GM12878 (cell line): ENCODE measurements around the gene CNTNAP2. TPM values are rescaled to one million over a fixed set of nuclear protein-coding genes. Genes with fewer than 3 reads are reported as not detected.

Source experiments
- ATAC-seq: fragments of 200-7000 bp; cut with Tn5 transposase; 3 replicates; pipeline ENCODE4 v1.9.1; 2020; ENCODE audit warnings: mild to moderate bottlenecking, moderate library complexity
- BruUV-seq: library from RNA; stranded (reverse); fragments of 400-500 nt; replicated peaks from 2 replicates; lab custom pipeline; 2021; lab: Mats Ljungman, UMichigan
- CTCF ChIA-PET: fragments of 300-600 bp; sonication (Branson Sonifier 250); formaldehyde crosslinking; extraction: SDS; loops from one replicate; lab custom pipeline; 2021; ENCODE audit warnings: inconsistent platforms; lab: Yijun Ruan, JAX
- POLR2A ChIA-PET: fragments of 350-600 bp; formaldehyde crosslinking; extraction: SDS; loops from one replicate; lab custom pipeline; 2021; ENCODE audit warnings: inconsistent platforms; lab: Charles Lee
- RAD21 ChIA-PET: fragments of 300-600 bp; sonication (Branson Sonifier 250); formaldehyde crosslinking; loops from one replicate; lab custom pipeline; 2023; ENCODE audit warnings: antibody characterized with exemption; ENCODE audit not compliant: unreplicated experiment; lab: Charles Lee
- SMC1A ChIA-PET: fragments of 300-600 bp; sonication (Branson Sonifier 250); formaldehyde crosslinking; loops from one replicate; lab custom pipeline; 2023; ENCODE audit not compliant: unreplicated experiment, uncharacterized antibody; lab: Charles Lee
- DNase-seq: peaks from one replicate; pipeline ENCODE4 v3.0.0-alpha.2; 2011; ENCODE audit warnings: low read depth, low spot score
- FAIRE-seq: peaks from 3 replicates; lab custom pipeline; 2011; peaks lifted over from hg19 to GRCh38; lab: Jason Lieb, UNC
- H2AFZ ChIP-seq: 2 replicates; pipeline ENCODE4 v1.6.0; 2011; ENCODE audit warnings: low read depth, low read length, control low read depth; ENCODE audit not compliant: control insufficient read depth
- H3K27ac ChIP-seq: 2 replicates; pipeline ENCODE4 v1.5.1; 2011; ENCODE audit warnings: control low read depth; ENCODE audit not compliant: control insufficient read depth, insufficient read depth
- H3K27me3 ChIP-seq, 2 experiments: replicated peaks in 1 of 2; 2 replicates each; pipeline versions ENCODE4 v1.6.0 to v1.6.1; 2011; ENCODE audit warnings: low read length in 1 of 2; ENCODE audit not compliant: control insufficient read depth in 2 of 2, insufficient read depth in 2 of 2
- H3K36me3 ChIP-seq, 2 experiments: 2 replicates each; pipeline ENCODE4 v1.5.1; 2011; ENCODE audit warnings: low read length in 1 of 2; ENCODE audit not compliant: control insufficient read depth in 2 of 2, insufficient read depth in 2 of 2
- H3K4me1 ChIP-seq: 2 replicates; pipeline ENCODE4 v1.6.1; 2011; ENCODE audit warnings: mild to moderate bottlenecking, low read length, moderate library complexity, mixed read lengths; ENCODE audit not compliant: control insufficient read depth, insufficient read depth
- H3K4me2 ChIP-seq: 2 replicates; pipeline ENCODE4 v1.6.0; 2011; ENCODE audit warnings: control low read depth; ENCODE audit not compliant: control insufficient read depth, insufficient read depth
- H3K4me3 ChIP-seq: fragments of 200-600 bp; sonication (generic); 2 replicates; pipeline ENCODE4 v1.5.1; 2016
- H3K79me2 ChIP-seq: 2 replicates; pipeline ENCODE4 v1.6.0; 2011; ENCODE audit warnings: low read length; ENCODE audit not compliant: control insufficient read depth, insufficient read depth
- H3K9ac ChIP-seq: 2 replicates; pipeline ENCODE4 v1.8.0; 2011; ENCODE audit warnings: low read length, control low read depth, mixed read lengths; ENCODE audit not compliant: control insufficient read depth, insufficient read depth
- H3K9me3 ChIP-seq: replicated peaks from 3 replicates; pipeline ENCODE4 v1.5.1; 2011; ENCODE audit warnings: mild to moderate bottlenecking, low read length; ENCODE audit not compliant: control insufficient read depth, insufficient read depth
- H4K20me1 ChIP-seq: 2 replicates; pipeline ENCODE4 v1.6.0; 2011; ENCODE audit not compliant: control insufficient read depth, insufficient read depth
- ASH2L ChIP-seq: fragments of 300-600, 200-600 bp; sonication (generic); IDR thresholded peaks from 2 replicates; pipeline ENCODE4 v1.6.1; 2017; ENCODE audit warnings: low read depth, mild to moderate bottlenecking, borderline replicate concordance
- CHD1 ChIP-seq: IDR thresholded peaks from 2 replicates; pipeline ENCODE4 v1.6.1; 2012; ENCODE audit warnings: low read depth, low read length, improper control_type of control experiment
- ESRRA ChIP-seq: IDR thresholded peaks from 2 replicates; pipeline ENCODE4 v1.6.1; 2012; ENCODE audit warnings: mild to moderate bottlenecking, low read length, improper control_type of control experiment
- HCFC1 ChIP-seq: fragments of 150-350 bp; IDR thresholded peaks from 2 replicates; pipeline ENCODE4 v1.6.1; 2014; ENCODE audit warnings: low read length
- IKZF2 ChIP-seq, 2 experiments: fragments of 450-650 bp; IDR thresholded peaks; 2 replicates each; pipeline ENCODE4 v1.6.1; 2017; ENCODE audit warnings: mild to moderate bottlenecking in 2 of 2, moderate library complexity in 2 of 2
- JUNB ChIP-seq: IDR thresholded peaks from 2 replicates; pipeline ENCODE4 v1.6.1; 2016; ENCODE audit warnings: antibody characterized with exemption, mild to moderate bottlenecking
- KLF5 ChIP-seq: fragments of 450-650 bp; IDR thresholded peaks from 2 replicates; pipeline ENCODE4 v1.6.1; 2014; ENCODE audit warnings: mild to moderate bottlenecking; ENCODE audit not compliant: partially characterized antibody
- MAX ChIP-seq: IDR thresholded peaks from 2 replicates; pipeline ENCODE4 v1.6.1; 2012; ENCODE audit warnings: low read depth, low read length, improper control_type of control experiment
- MEF2B ChIP-seq: fragments of 450-650 bp; IDR thresholded peaks from 2 replicates; pipeline ENCODE4 v1.6.1; 2018; ENCODE audit warnings: mild to moderate bottlenecking, moderate library complexity; ENCODE audit not compliant: partially characterized antibody, poor library complexity, severe bottlenecking
- NFXL1 ChIP-seq: fragments of 450-650 bp; IDR thresholded peaks from 2 replicates; pipeline ENCODE4 v1.6.1; 2017; ENCODE audit warnings: antibody characterized with exemption, mild to moderate bottlenecking, borderline replicate concordance
- NR2C1 ChIP-seq: fragments of 450-650 bp; IDR thresholded peaks from 2 replicates; pipeline ENCODE4 v1.6.1; 2017; ENCODE audit warnings: antibody characterized with exemption, mild to moderate bottlenecking, moderate library complexity
- NRF1 ChIP-seq: conservative IDR thresholded peaks from 2 replicates; pipeline ENCODE4 v1.6.1; 2011; ENCODE audit warnings: mild to moderate bottlenecking, low read depth, low read length, improper control_type of control experiment
- PAX8 ChIP-seq: fragments of 450-650 bp; IDR thresholded peaks from 2 replicates; pipeline ENCODE4 v1.6.1; 2017; ENCODE audit warnings: mild to moderate bottlenecking, moderate library complexity
- PKNOX1 ChIP-seq: fragments of 450-650 bp; IDR thresholded peaks from 2 replicates; pipeline ENCODE4 v1.6.1; 2016; ENCODE audit warnings: mild to moderate bottlenecking
- SMAD5 ChIP-seq: IDR thresholded peaks from 2 replicates; pipeline ENCODE4 v1.6.1; 2016; ENCODE audit warnings: antibody characterized with exemption, low read depth
- SP1 ChIP-seq: IDR thresholded peaks from one replicate; pipeline ENCODE4 v1.6.1; 2011; ENCODE audit warnings: low read depth, low read length
- STAT1 ChIP-seq: fragments of 450-650 bp; conservative IDR thresholded peaks from 2 replicates; pipeline ENCODE4 v1.6.1; 2014; ENCODE audit warnings: antibody characterized with exemption, mild to moderate bottlenecking
- SUZ12 ChIP-seq: fragments of 200-600 bp; sonication (generic); IDR thresholded peaks from one replicate; pipeline ENCODE4 v1.6.1; 2018; ENCODE audit warnings: antibody characterized with exemption, mild to moderate bottlenecking; ENCODE audit not compliant: unreplicated experiment
- TCF7 ChIP-seq: IDR thresholded peaks from 2 replicates; pipeline ENCODE4 v1.6.1; 2014; ENCODE audit warnings: antibody characterized with exemption, borderline replicate concordance
- WRNIP1 ChIP-seq: IDR thresholded peaks from 2 replicates; pipeline ENCODE4 v1.6.1; 2011; ENCODE audit warnings: low read depth, low read length, improper control_type of control experiment, borderline replicate concordance
- WGBS: methylation state at CpG from one replicate; pipeline ENCODE4 v1.1.6; 2016; ENCODE audit warnings: low lambda C conversion rate; ENCODE audit not compliant: insufficient replicate concordance, insufficient coverage; ENCODE audit errors: missing lambda C conversion rate; 5-methylcytosine and 5-hydroxymethylcytosine counted together
- in situ Hi-C: fragments of 300-500 bp; cut with MboI; formaldehyde crosslinking; loops from 9 replicates; pipeline ENCODE4 v1.14.3; 2018; ENCODE audit warnings: mixed read lengths
- intact Hi-C: fragments of 100-400 bp; cut with micrococcal nuclease; formaldehyde crosslinking; loops from one replicate; pipeline ENCODE4 v1.14.2; 2022; ENCODE audit not compliant: unreplicated experiment
- polyA plus RNA-seq, 11 experiments: library from polyadenylated mRNA; depleted of rRNA in 4 of 11; unstranded in 6 of 11; stranded (reverse) in 5 of 11; fragments of >200 nt; fragmentation: Nextera tagmentation in 4 of 11; fragmentation: Illumina TruSeq in 1 of 11; extraction: Ambion mirVana in 4 of 11; extraction: Trizol in 1 of 11; gene quantifications; 1 replicate in 1 of 11; 2 replicates in 10 of 11; pipeline versions ENCODE4 v1.2.1 to v1.2.3, GENCODE V29; 2011 to 2016; ENCODE audit warnings: inconsistent platforms in 2 of 11, missing spikeins in 2 of 11, low read depth in 1 of 11
- total RNA-seq, 4 experiments: library from RNA; depleted of rRNA in 3 of 4; stranded (reverse); fragments of >200 nt in 3 of 4; fragmentation: Illumina TruSeq in 1 of 4; extraction: Trizol in 1 of 4; gene quantifications; 2 replicates each; pipeline versions ENCODE4 v1.2.1 to v1.2.3, GENCODE V29; 2013 to 2021

CNTNAP2 gene
- total and polyA plus RNA-seq, 10 of the 15 experiments (the other 5 are each of a cell fraction or from before 2014, with no cell fraction given): 0.03 to 0.08 (median 0.03) TPM; not detected in 7

- Histone ChIP-seq H3K27me3 (no peaks in the 10 kb centered on the region), H3K27ac (no peak overlapping the region), H2AFZ (no peak overlapping the region), H3K36me3 (no peaks in the 10 kb centered on the region), H3K4me1 (no peaks in the 10 kb centered on the region), H3K79me2 (no peaks in the 10 kb centered on the region), H3K9ac (no peak overlapping the region), H3K9me3 (no peaks in the 10 kb centered on the region), H3K4me3 (no peak overlapping the region), H3K4me2 (no peak overlapping the region), H4K20me1 (no peaks in the 10 kb centered on the region)
- FAIRE-seq (no peak), DNase-seq (no peak), ATAC-seq (no peak)
- intact Hi-C loops: no loop called here
- TF ChIP-seq MAX (no peak), JUNB (no peak), SP1 (no peak), HCFC1 (no peak), SUZ12 (no peak), STAT1 (no peak), PKNOX1 (no peak), NR2C1 (no peak), IKZF2 (IDR thresholded peaks at IDR 0.05) (no peak), ASH2L (no peak), WRNIP1 (no peak), TCF7 (no peak), ESRRA (no peak), SMAD5 (no peak), NRF1 (no peak), KLF5 (no peak), NFXL1 (no peak), CHD1 (no peak), PAX8 (no peak), MEF2B (no peak)
- 9% methylated on average over 8 of the region's 8 CpGs for WGBS
- CTCF ChIA-PET: no interaction called here
- POLR2A ChIA-PET: no interaction called here
- no TSS peak for BruUV-seq
- RAD21 ChIA-PET: no interaction called here
- in situ Hi-C loops: no loop called here
- SMC1A ChIA-PET: interaction anchor here (0.8 to 1.2 kb wide), 2 partner anchors 9 to 11 kb away, joined by 3 read pairs; no protein-coding TSS in a partner anchor
Measured at GRCh38 chr7:147412782-147413556, 1296.4 kb downstream of the CNTNAP2 start.
